Dermis blood vessel endothelial cell (primary cell): ENCODE measurements around the gene OR4D2. TPM values are rescaled to one million over a fixed set of nuclear protein-coding genes. Genes with fewer than 3 reads are reported as not detected.

Experiments used
- DNase-seq: peaks from one replicate; pipeline ENCODE4 v3.0.0; 2010
- total RNA-seq: library from RNA; depleted of rRNA; stranded (reverse); fragments of >200 nt; gene quantifications from 2 replicates; pipeline ENCODE4 v1.2.3, GENCODE V29; 2014

Gene OR4D2
- total RNA-seq, 1 donor from 2014 or later, result not detected

GRCh38 chr17:58215685-58216084, 48.9 kb downstream of the OR4D2 start:
- no peak for DNase-seq

- DNase-seq, result no peak
These were observed 51.0 kb downstream of the OR4D2 start for GRCh38 chr17:58217766-58218165.

GRCh38 chr17:58219007-58219788, 52.4 kb downstream of the OR4D2 start, which contains the start of gene MKS1:
Gene MKS1 (minus strand): TSS chr17:58219255. CDS start chr17:58219230, 25 bp downstream.
- DNase-seq, result peak; percentile 96

- peak; percentile 28 for DNase-seq
These were observed 53.0 kb downstream of the OR4D2 start for GRCh38 chr17:58219789-58220183.

Other genes starting within 250 kb of the OR4D2 start
- 6.5 and 6.8 TPM in 2 replicates for gene CUEDC1, start 211.6 kb upstream of the OR4D2 start, total RNA-seq
- 30.8 and 36.4 TPM in 2 replicates for gene VEZF1, start 178.7 kb upstream of the OR4D2 start, total RNA-seq
- 415 and 532 TPM in 2 replicates for gene SRSF1, start 159.7 kb upstream of the OR4D2 start, total RNA-seq
- gene DYNLL2, start 83.6 kb upstream of the OR4D2 start, total RNA-seq, result 12.6 and 17.2 TPM in 2 replicates
- gene OR4D1, start 18.6 kb upstream of the OR4D2 start, total RNA-seq, result not detected in 2 replicates
- not detected in 2 replicates for gene EPX, start 25.7 kb downstream of the OR4D2 start, total RNA-seq
- 10.2 and 13.4 TPM in 2 replicates for gene MKS1, start 52.3 kb downstream of the OR4D2 start, total RNA-seq
- gene LPO, start 71.6 kb downstream of the OR4D2 start, total RNA-seq, result under 0.01 TPM in 1 of 2 replicates, not detected in the other
- not detected in 2 replicates for gene MPO, start 114.0 kb downstream of the OR4D2 start, total RNA-seq
- gene TSPOAP1, start 161.8 kb downstream of the OR4D2 start, total RNA-seq, result under 0.01 and 0.14 TPM in 2 replicates
- gene SUPT4H1, start 185.2 kb downstream of the OR4D2 start, total RNA-seq, result 39.0 and 53.6 TPM in 2 replicates